ENCODE results near the gene TENT4A.

The TENT4A gene

DNA sequence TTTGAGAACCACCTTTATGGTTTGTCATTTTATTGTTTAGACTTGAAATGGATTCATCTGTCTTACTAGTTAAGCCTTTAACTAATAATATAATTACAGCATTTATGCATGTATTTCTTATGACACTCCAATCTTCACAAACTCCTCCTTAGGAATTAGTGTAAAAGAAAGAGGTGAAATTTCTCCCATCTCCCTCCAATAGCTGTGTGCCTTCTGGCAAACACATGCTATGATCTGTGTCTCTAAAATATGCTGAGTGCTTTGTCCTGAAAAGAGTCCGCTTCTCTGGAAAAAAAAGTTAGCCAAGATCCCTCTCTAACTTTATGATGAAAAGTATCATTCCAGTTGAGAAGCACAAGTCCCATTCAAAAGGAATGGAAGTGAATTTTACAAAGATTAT is 13.9 kb upstream of the TENT4A start:
- no peak overlapping the region for H3K4me3 ChIP-seq (replicated peaks; ENCODE audit: low read depth, low read length)
- TF ChIP-seq, protein P1, sequence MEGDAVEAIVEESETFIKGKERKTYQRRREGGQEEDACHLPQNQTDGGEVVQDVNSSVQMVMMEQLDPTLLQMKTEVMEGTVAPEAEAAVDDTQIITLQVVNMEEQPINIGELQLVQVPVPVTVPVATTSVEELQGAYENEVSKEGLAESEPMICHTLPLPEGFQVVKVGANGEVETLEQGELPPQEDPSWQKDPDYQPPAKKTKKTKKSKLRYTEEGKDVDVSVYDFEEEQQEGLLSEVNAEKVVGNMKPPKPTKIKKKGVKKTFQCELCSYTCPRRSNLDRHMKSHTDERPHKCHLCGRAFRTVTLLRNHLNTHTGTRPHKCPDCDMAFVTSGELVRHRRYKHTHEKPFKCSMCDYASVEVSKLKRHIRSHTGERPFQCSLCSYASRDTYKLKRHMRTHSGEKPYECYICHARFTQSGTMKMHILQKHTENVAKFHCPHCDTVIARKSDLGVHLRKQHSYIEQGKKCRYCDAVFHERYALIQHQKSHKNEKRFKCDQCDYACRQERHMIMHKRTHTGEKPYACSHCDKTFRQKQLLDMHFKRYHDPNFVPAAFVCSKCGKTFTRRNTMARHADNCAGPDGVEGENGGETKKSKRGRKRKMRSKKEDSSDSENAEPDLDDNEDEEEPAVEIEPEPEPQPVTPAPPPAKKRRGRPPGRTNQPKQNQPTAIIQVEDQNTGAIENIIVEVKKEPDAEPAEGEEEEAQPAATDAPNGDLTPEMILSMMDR (IDR thresholded peaks at IDR 0.05; ENCODE audit: low read length, missing control alignments): no peak
- DNase-seq (ENCODE audit: low read depth): no peak

DNA sequence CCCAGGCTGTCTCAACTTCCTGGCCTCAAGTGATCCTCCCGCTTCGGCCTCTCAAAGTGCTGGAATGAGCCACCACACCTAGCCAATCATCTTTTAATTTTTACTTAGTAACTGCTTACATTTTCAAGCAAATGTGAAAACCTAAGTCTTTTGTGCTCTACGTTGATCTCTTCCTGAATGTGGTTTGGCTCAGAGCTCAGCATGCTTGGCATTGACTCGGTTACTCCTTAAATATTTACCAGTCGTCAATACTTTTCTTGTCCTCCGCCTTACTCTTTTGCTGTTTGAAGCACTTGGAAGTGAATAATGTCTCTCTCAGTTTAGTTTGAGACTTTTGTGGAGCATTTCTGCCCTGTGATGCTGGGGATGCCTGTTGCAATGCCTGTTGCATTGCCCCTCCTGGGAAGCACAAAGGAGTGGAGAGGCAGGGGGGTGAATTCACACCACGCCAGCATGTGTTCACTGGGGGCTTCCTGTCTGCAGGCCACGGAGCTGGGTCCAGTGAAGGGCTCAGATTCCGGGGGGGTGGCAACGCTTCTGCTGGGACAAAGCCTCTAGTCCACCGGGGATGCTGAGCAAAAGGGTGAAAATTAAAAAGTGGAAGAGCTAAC is 13.1 kb upstream of the TENT4A start:
- TF ChIP-seq, protein P1 (IDR thresholded peaks at IDR 0.05; ENCODE audit: low read length, missing control alignments): no peak
- DNase-seq (ENCODE audit: low read depth): peak; percentile 44

DNA sequence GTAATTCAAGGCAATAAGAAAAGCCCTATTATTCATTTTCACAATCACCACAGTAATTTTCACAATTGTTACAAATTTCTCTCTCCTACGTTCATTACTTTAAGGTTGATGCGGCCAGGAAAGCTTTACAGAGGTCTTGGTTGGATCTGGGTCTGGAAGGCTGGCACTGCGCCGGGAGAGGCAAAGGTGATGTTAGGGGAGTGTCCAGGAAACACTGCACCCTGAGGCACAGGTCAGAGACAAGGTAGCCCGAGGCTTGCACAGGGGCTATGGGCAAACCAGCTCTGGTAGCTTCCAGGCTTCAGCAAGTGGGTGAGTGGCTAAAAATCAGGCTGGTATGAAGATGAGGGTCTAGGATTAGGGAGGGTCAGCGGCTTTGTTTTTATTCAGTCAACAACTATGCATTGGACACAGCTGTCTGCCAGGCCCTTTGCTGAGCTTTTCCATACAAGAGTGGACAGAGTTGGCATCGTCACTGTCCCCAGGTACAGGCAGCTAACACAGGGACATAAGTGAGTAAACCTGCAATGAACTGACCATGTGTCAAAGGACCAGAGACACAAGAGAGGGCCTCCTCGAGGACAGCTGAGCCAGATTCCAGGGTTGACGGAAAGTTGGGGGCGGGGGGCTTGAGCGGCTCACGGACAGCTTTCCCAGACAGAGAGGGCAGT is 12.4 kb upstream of the TENT4A start:
- TF ChIP-seq, protein P1 (IDR thresholded peaks at IDR 0.05; ENCODE audit: low read length, missing control alignments): no peak
- no peak overlapping the region for H3K4me3 ChIP-seq (replicated peaks; ENCODE audit: low read depth, low read length)

More for the DNA sequence above, 13.1 kb upstream of the TENT4A start:
- H3K4me3 ChIP-seq (replicated peaks; ENCODE audit: low read depth, low read length): no peak overlapping the region

DNA sequence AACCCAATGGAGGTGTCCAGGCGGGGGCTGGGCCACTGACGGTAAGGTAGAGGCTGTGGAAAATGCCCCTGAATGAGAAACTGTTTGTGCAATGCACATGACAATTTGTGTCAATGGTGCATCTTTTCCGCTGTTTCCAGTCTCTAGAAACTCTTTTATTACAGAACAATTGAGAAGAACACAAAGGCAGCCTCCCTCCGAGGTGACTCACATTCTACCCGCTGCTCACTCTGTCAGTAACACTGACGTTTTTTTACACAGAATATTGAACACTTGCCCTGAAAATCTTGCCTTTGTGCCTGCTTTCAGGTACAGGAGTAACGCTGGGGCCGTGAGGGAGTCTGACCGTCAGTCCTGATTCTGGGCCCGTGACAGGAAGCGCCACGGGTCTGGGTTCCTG is 11.7 kb upstream of the TENT4A start:
- no peak for DNase-seq (ENCODE audit: low read depth)
- H3K4me3 ChIP-seq (replicated peaks; ENCODE audit: low read depth, low read length): no peak overlapping the region
- TF ChIP-seq, protein P1 (IDR thresholded peaks at IDR 0.05; ENCODE audit: low read length, missing control alignments): no peak

More for the DNA sequence above, 12.4 kb upstream of the TENT4A start:
- DNase-seq (ENCODE audit: low read depth): no peak

DNA sequence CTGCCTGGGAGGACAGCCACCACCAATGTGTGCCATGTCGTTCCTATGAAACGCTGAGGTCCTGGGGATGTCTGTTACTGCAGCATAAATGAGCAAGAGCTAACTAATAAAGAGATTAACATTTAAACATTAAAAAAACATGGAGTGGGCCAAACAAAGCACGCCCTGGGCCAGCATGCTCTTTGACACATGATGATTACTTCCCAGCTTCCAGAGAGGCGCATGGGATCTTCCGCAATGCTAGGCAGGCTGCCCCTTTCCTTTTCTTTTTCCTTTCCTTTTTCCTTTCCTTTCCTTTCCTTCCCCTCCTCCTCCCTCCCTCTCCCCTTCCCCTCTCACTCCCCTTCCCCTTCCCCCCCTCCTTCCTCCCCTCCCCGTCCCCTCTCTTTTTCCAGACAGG is 10.6 kb upstream of the TENT4A start:
- no peak for DNase-seq (ENCODE audit: low read depth)
- TF ChIP-seq, protein P1 (IDR thresholded peaks at IDR 0.05; ENCODE audit: low read length, missing control alignments): no peak
- no peak overlapping the region for H3K4me3 ChIP-seq (replicated peaks; ENCODE audit: low read depth, low read length)

DNA sequence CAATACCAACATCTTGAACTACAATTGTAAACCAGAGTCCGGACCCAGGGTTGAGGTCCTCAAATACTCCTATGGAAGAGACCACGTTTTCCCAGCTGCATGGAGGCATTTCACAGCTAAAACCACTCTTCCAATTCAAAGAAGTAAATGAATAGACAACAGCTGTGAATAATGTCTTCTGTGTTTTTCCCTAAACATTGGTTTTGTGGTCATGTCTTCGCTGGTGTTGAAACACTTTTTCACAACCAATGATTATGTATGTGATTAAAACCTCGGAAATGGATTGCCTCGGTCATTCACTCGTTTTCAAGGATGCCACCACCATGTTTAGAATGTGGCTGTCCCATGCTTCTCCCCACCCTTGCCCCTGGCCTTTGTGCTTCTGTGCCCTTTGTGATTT is 9.4 kb upstream of the TENT4A start:
- no peak for DNase-seq (ENCODE audit: low read depth)
- H3K4me3 ChIP-seq (replicated peaks; ENCODE audit: low read depth, low read length): no peak overlapping the region
- TF ChIP-seq, protein P1 (IDR thresholded peaks at IDR 0.05; ENCODE audit: low read length, missing control alignments): no peak

All from fibroblast of pulmonary artery (primary cell).